ENCODE measurements around the gene CCDC87. TPM values are rescaled to one million over a fixed set of nuclear protein-coding genes. Genes with fewer than 3 reads are reported as not detected.
A peak's percentile ranks its signal among the peaks of the same experiment; 100 is the strongest.
"Not testable (repeated sequence)": the region's sequence is repeated elsewhere in the genome, so short reads cannot be mapped to it uniquely, and the experiment has no call there.

CCDC87 gene
- total RNA-seq, 8 experiments from 2014 or later, result 0.36 to 0.96 (median 0.67) TPM

- Histone ChIP-seq H3K4me3 (peak overlapping the region in 1 of 5 donors; percentile 2), H3K4me1 (replicated peaks in 1 of 2) (peaks cover 22 to 24% of the 10 kb centered on the region in 2 donors), H3K27ac (no peak overlapping the region)
- 14 to 100% (median 66%) methylated on average over 1 to 7 of the region's 26 CpGs; no CpG with 5 or more reads in 4 of the 10 experiments for whole genome bisulfite sequencing, 10 experiments
- in situ Hi-C loops (cut with MboI; ENCODE audit: low pct_unique_long_range_greater_than_20kb in 2 of 9, low sequenced_read_pairs in 9 of 9, unreplicated experiment in 9 of 9), result no loop called here
- ATAC-seq (replicated peaks in 6 of 8), result peak in 5 of 8 experiments; percentile 2 to 22 (median 8)
These were observed 49.4 kb downstream of the CCDC87 start for GRCh38 chr11:66543263-66544107.

GRCh38 chr11:66542362-66542761 is 50.5 kb downstream of the CCDC87 start:
- Histone ChIP-seq H3K4me1 (replicated peaks in 1 of 2) (peaks cover 14 to 17% of the 10 kb centered on the region in 2 donors), H3K27ac (no peak overlapping the region), H3K4me3 (no peak overlapping the region)
- no peak for ATAC-seq (replicated peaks in 6 of 8)
- in situ Hi-C loops (cut with MboI; ENCODE audit: low pct_unique_long_range_greater_than_20kb in 2 of 9, low sequenced_read_pairs in 9 of 9, unreplicated experiment in 9 of 9), result no loop called here
- 0 to 100% (median 83%) methylated on average over 1 to 9 of the region's 10 CpGs; no CpG with 5 or more reads in 2 of the 10 experiments for WGBS, 10 experiments

GRCh38 chr11:66541892-66542291 is 51.0 kb downstream of the CCDC87 start:
- in situ Hi-C loops (cut with MboI; ENCODE audit: low pct_unique_long_range_greater_than_20kb in 2 of 9, low sequenced_read_pairs in 9 of 9, unreplicated experiment in 9 of 9), result no loop called here
- ATAC-seq (replicated peaks in 6 of 8), result no peak
- Histone ChIP-seq H3K27ac (no peak overlapping the region), H3K4me3 (no peak overlapping the region), H3K4me1 (replicated peaks in 1 of 2) (peaks cover 9 to 17% of the 10 kb centered on the region in 2 donors)
- 25 to 100% (median 95%) methylated on average over 1 to 4 of the region's 4 CpGs; no CpG with 5 or more reads in 5 of the 10 experiments for WGBS, 10 experiments

- ATAC-seq (replicated peaks in 6 of 8); H3K4me3 ChIP-seq; in situ Hi-C loops (cut with MboI; ENCODE audit: low pct_unique_long_range_greater_than_20kb in 2 of 9, low sequenced_read_pairs in 9 of 9, unreplicated experiment in 9 of 9); H3K27ac ChIP-seq: not testable (repeated sequence)
- H3K4me1 ChIP-seq (replicated peaks in 1 of 2), result peaks cover 9 to 17% of the 10 kb centered on the region in 2 donors
- WGBS, 10 experiments, result 90 to 100% (median 96%) methylated on average over 2 to 8 of the region's 8 CpGs; no CpG with 5 or more reads in 4 of the 10 experiments
These were observed 52.3 kb downstream of the CCDC87 start for GRCh38 chr11:66540598-66540997.

Other genes with a start within 250 kb of the CCDC87 start
- 10 to 100 TPM; 17.5 to 55.5 (median 34.7) TPM for gene BRMS1, start 248.0 kb downstream of the CCDC87 start, total RNA-seq
- gene B4GAT1, start 245.4 kb downstream of the CCDC87 start, total RNA-seq, result 100 to 1,000 TPM in 1 of 8 experiments, 10 to 100 TPM in 7; 18.8 to 161 (median 44.9) TPM
- gene SLC29A2, start 221.3 kb downstream of the CCDC87 start, total RNA-seq, result 10 to 100 TPM in 2 of 8 experiments, 1 to 10 TPM in 5, under 1 TPM in 1; 0.56 to 15.7 (median 3.5) TPM
- 10 to 100 TPM in 1 of 8 experiments, 1 to 10 TPM in 2, under 1 TPM in 5; 0.10 to 19.1 (median 0.32) TPM for gene NPAS4, start 172.0 kb downstream of the CCDC87 start, total RNA-seq
- gene MRPL11, start 154.2 kb downstream of the CCDC87 start, total RNA-seq, result 10 to 100 TPM; 19.5 to 66.0 (median 25.3) TPM
- 10 to 100 TPM in 5 of 8 experiments, 1 to 10 TPM in 3; 5.4 to 16.9 (median 11.1) TPM for gene PELI3, start 126.2 kb downstream of the CCDC87 start, total RNA-seq
- gene DPP3, start 112.6 kb downstream of the CCDC87 start, total RNA-seq, result 10 to 100 TPM; 26.3 to 74.9 (median 35.4) TPM
- 10 to 100 TPM; 20.7 to 54.3 (median 27.6) TPM for gene BBS1, start 82.4 kb downstream of the CCDC87 start, total RNA-seq
- gene ZDHHC24, start 47.0 kb downstream of the CCDC87 start, total RNA-seq, result 10 to 100 TPM in 2 of 8 experiments, 1 to 10 TPM in 6; 5.2 to 12.7 (median 8.4) TPM
- under 1 TPM in 4 of 8 experiments, not detected in 4; 0.05 to 0.18 (median 0.10) TPM for gene ACTN3, start 46.2 kb downstream of the CCDC87 start, total RNA-seq
- gene CTSF, start 24.5 kb downstream of the CCDC87 start, total RNA-seq, result 10 to 100 TPM in 5 of 8 experiments, 1 to 10 TPM in 3; 5.4 to 46.1 (median 22.8) TPM
- 10 to 100 TPM; 29.6 to 61.9 (median 36.6) TPM for gene CCS, start 122 bp upstream of the CCDC87 start, total RNA-seq
- 10 to 100 TPM; 31.7 to 88.4 (median 49.3) TPM for gene RBM14, start 23.6 kb upstream of the CCDC87 start, total RNA-seq
- gene RBM4, start 45.6 kb upstream of the CCDC87 start, total RNA-seq, result 100 to 1,000 TPM; 122 to 311 (median 170) TPM
- gene RBM4B, start 84.8 kb upstream of the CCDC87 start, total RNA-seq, result 10 to 100 TPM; 14.9 to 59.5 (median 47.7) TPM
- 10 to 100 TPM in 7 of 8 experiments, 1 to 10 TPM in 1; 2.4 to 99.4 (median 62.6) TPM for gene SPTBN2, start 136.2 kb upstream of the CCDC87 start, total RNA-seq